Stimulated activated CD4-positive, alpha-beta T cell treated with anti-CD3 and anti-CD28 coated beads, Interleukin-4, amount 100 ng/mL, for 4 hours (primary cell): Measurements from ENCODE around the gene MEGF10.

Experiments
- DNase-seq, 2 experiments: peaks; one replicate each; pipeline ENCODE4 v3.0.0-alpha.2; 2020

MEGF10 gene

DNA sequence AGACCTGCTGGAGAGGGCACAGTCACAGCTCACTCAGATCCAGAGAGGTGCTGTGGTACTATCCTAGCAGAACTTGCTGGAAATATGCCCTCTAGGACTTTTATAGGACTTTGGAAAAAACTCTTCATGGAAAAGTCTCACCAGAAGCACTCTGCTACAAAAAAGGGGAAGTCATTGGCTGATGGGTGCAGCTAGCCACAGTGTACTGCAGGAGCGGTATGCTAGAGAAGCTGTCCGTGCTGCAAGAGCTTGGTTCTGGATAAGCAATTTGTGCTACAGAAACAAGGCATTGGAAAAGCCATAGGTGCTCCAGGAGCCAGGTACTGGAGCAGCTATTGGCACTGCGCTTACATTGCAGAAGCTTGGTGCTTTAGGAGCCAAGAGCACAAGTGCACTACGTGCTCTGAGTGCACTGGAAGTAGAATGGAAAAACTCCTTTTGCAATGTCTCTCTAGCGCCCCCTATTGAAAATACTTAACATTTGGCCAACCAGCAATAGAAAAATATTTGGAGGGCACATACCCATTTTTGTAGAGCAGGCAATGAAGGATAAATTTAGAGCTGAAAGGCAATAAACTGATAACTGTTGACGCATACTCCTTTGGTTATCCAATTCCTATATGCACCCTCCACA lies 83.4 kb downstream of the MEGF10 start:
- DNase-seq, result no peak

DNA sequence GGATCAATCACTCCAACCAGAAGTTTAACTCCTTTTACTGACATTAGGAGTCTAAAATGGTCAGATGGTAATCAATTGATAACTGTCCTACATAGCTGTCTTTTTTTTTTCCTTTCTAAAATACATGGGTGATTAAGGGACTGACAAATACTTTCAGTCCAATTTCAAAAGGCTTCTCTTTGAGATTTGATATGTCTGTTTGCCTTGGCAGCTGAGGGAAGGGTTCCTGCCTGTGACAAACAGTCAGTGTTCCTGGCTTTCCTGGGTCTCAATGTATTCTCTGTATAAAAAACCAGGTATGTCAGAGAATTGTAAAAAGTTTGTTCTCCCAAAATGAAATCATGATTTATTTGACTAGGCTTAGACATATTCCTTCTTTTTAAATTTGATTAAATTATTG lies 84.5 kb downstream of the MEGF10 start:
- no peak for DNase-seq

DNA sequence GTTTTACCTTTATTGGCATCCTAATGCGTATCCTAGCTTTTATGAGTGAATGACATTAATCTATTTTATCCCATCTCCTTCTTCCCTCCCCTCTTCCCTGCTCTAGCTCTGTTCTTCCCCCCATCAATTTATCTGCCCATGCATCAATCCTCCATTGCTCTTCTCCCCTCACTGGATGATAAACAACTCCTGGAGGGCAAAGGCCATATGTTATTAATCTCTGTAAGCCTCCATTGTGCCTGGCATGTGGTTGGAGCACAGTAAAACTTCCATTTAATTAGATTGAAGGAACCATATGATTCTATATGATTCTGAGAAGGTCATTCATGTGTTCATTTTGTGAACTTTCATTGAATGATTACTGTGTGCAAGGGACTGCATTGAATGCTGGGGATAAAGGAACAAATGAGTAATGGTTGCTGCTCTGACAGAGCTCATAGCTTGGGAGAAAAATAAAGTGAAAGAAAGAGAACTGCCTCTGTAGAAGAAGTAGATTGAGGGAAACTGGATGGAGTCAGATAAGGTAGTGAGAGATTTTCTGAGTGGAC lies 85.0 kb downstream of the MEGF10 start:
- DNase-seq, result no peak

DNA sequence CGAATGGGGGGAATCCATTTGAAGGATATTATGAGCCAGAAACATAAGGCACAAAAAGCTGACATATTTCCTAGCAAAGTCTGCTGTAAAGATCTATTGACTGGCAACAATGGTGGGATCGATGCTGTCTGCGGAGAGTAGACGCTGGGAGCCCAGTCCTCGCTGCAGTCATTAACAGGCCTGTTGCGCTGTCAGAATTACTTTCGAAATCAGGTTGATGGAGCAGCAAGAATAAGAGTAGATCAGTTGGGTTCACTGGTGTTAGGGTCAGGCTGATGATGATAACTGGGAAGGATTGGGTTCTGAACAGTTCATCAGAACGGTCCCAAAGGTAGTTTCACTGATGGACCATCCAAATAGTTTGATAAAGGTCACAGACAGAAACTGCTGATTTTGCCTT lies 87.1 kb downstream of the MEGF10 start:
- no peak for DNase-seq

DNA sequence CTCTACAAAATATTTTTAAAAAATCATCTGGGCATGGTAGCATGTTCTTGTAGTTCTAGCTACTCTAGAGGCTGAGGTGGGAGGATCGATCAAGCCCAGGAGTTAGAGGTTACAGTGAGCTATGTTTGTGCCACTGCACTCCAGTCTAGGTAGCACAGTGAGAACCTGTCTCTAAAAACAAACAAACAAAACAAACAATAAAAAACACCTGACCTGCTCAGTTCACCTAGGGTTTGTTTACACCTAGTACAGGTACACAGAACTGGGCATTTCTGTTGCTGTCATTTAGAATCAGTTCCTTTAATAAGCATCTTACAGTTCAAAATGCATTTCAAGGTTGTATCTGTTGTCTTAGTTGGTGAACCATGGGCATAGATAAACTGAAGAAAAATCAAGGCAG lies 95.3 kb downstream of the MEGF10 start:
- DNase-seq, result no peak

DNA sequence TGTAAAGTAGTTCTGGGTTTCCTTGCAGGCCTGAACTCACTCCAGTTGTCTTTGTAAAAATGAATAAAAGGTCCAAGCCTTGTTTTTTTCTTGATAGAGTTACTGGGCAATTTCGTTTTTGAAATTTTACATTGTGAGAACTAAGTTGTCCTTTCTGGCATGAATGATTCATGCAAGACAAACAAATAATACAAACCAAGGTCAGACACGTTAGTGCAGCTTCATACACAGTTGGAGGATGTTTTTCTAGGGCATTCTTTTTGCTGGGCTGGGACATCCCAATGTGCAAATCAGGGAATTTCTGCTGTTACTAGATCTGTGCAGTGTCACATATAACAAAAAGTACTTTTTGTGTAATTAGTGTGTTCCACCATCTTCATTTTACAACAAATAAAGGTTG lies 96.0 kb downstream of the MEGF10 start:
- DNase-seq, result no peak

DNA sequence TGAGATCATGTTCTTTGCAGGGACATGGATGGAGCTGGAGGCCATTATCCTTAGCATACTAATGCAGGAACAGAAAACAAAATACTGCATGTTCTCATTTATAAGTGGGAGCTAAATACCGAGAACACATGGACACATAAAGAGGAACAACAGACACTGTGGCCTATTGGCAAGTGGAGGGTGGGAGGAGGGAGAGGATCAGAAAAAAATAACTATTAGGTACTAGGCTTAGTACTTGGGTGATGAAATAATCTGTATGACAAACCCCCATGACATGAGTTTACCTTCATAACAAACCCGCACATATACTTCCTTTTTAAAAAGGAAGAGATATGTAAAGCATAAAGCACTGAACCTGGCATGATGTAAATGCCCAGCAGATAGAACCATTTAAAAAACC lies 99.0 kb downstream of the MEGF10 start:
- no peak for DNase-seq

DNA sequence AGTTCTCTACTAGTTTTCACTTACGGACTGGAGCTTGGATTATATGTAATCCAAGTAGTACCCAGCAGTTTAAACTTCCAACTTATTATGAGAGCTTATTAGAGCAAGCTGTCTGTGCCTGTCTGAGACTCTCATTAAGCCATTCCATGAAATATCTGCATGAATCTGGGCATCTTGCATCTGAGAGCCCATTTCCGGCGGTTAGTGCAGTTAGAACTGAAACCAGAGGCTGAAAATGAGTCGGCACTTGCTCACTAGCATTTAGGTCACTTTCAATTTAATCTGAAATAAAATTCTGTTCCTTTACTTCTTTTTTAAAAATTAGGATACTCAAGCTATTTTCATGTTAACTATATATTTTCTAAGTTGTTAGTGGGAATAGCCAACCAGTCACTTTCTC lies 102.2 kb downstream of the MEGF10 start:
- no peak for DNase-seq

DNA sequence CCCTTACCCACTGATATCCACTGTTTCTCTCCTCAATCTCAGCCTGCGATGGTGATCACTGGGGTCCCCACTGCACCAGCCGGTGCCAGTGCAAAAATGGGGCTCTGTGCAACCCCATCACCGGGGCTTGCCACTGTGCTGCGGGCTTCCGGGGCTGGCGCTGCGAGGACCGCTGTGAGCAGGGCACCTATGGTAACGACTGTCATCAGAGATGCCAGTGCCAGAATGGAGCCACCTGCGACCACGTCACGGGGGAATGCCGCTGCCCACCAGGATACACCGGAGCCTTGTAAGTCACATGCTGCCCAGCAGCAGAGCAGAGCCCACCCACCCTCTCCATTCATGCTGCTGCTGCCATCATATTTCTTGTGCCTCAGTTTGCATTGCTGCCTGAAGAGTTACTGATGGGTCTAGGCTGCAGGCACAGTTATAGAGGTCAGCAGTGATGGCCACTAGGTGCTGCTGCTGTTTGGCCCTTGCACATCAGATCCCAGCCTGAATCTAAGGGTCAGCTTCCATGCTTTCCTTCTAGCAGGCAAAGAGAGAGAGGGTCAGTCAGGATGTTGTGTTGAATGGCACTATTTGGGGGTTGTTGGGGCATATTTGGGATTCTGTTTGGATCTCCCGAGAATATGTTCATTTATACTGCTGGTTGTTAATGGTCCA lies 106.0 kb downstream of the MEGF10 start:
- no peak for DNase-seq

DNA sequence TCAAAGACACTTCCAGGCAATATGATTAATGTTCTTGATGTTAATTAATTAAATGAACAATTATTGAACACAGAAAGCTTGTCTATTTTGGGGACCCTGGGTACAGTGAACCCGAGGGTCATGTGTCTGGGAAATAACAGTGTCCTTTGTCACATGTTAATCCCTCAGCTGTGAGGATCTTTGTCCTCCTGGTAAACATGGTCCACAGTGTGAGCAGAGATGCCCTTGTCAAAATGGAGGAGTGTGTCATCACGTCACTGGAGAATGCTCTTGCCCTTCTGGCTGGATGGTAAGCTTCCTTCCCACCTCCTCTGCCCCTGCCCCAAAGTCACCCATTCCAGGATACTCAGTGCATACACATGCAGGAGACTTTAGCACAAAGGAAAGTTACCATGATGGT lies 107.9 kb downstream of the MEGF10 start:
- no peak for DNase-seq

DNA sequence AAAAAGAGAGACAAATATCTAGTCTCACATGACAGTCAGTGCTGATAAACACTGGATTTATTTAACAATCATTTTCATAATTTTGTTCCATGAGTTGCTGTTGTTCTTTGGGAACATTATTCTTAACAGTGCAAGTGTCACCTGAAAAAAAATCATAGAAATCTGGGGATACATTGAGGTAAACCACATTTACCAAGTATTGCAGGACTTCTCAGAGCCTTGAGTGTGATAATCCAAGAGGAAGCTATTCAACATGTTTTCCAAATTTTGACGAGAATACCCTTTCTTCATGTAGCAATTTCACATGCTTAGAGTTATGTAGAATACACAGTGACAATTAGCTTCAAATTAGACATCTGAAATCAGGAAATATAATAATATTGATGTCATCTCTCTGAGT lies 108.5 kb downstream of the MEGF10 start:
- DNase-seq, result no peak

DNA sequence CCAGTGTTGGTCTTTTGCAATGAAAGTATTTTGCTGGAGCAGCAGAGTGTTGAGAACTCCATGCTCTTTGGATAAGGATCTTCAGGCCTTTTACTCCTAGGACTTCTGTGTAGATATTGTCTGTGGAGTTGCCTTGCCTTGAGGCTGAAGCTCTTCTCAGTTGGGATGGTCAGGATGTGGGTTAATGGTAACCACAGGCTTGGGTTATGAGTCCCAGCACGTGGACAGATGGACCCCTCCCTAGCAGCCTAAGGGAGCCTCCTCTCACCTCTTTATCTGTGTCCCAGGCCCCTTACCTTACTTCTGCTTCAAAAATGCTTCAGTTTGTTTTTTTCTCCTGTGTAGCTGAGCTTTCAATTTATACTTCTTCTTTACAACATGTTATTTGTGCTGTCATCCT lies 109.9 kb downstream of the MEGF10 start:
- no peak for DNase-seq

DNA sequence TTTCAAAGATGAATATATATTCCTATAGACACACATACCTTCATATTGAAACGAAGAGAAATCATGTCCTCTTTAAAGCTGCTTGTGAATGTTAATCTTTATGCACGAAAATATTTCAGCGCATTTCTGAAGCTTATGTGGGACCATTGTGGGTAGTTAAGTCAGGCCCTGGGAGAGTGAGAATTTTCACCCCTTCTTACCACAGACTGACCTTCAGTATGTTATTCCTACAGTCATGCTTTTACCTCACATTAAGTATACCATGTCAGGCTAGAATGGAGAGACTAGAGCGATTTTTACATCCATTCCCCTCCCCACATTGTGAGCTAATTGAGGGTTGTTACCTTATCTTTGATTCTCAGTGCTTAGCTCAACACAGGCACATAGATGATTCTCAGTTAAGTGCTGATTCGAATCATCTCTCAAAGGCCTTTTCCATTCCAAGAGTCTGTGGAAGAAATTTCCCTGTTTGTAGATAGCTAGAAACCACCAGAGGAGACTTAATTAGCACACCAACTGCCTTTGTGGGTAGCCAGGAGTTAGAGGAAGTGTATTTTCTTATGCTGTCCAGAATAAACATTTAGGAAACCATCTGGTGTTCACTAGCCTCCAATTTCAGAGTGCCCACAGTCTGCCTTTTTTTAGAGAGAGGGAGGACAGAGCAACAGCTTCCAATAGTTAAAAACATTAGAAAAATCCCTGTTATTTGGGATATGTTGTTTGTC lies 110.5 kb downstream of the MEGF10 start:
- DNase-seq, result no peak

DNA sequence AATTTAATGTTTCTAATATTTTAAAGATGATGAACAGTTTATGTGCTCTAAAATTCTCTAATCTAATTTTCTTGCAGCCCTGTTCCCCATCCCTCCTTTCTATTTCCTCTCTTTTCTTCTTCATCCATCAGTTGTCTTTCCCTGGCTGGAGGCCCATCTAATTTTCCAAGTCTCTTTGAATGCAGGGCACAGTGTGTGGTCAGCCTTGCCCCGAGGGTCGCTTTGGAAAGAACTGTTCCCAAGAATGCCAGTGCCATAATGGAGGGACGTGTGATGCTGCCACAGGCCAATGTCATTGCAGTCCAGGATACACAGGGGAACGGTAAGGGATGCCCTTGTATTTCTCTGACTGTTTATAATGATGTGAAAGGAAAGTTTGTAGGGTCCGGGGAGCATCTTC lies 111.8 kb downstream of the MEGF10 start:
- no peak for DNase-seq

DNA sequence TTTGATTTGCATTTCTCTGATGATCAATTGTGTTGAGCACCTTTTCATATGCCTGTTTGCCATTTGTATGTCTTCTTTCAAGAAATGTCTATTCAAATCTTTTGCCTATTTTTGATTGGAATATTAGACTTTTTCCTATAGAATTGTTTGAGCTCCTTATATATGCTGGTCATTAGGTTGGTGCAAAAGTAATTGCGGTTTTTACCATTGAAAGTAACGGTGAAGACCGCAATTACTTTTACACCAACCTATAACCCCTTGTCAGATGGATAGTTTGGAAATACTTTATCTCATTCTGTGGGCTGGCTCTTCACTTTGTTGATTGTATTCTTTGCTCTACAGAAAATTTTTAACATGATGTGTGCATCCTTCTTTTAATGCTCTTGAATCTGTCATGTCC lies 113.6 kb downstream of the MEGF10 start:
- no peak for DNase-seq

DNA sequence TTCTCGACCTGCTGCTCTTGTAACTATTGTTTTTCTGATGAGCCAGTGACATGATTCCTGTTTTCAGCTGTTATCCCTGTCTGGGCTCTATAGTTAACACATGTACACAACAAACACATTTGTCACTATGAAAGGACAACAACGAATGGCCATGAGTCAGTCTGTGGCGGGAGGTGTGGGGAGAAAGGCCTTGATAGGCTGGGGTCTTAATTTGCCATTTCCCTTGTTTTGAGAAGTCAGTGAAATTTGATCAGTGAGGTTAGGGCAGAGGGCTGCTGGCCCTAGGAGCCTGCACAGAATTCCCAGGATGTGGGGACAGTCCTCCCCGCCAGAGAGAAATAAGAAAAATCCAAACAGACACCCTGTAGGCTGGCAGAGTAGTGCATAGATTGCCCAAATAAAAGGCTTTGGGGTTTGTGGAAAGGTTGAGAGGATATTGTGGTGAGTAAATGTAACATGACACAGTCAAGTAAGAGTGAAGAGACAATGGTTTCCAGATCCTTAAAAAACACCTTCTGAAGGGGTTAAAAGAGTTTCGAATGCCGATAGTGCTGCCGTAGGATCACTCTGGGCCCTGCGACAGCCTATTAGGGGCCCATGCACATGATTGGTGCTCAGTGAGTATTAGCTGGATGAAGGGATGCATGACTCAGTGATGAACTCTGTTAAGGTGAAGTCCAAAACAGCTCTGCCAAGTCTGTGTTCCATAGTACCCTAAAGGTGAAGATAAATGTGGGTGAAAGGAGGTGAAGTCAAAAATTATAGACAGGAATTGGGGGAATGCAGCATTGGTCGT lies 115.9 kb downstream of the MEGF10 start:
- DNase-seq, result no peak

DNA sequence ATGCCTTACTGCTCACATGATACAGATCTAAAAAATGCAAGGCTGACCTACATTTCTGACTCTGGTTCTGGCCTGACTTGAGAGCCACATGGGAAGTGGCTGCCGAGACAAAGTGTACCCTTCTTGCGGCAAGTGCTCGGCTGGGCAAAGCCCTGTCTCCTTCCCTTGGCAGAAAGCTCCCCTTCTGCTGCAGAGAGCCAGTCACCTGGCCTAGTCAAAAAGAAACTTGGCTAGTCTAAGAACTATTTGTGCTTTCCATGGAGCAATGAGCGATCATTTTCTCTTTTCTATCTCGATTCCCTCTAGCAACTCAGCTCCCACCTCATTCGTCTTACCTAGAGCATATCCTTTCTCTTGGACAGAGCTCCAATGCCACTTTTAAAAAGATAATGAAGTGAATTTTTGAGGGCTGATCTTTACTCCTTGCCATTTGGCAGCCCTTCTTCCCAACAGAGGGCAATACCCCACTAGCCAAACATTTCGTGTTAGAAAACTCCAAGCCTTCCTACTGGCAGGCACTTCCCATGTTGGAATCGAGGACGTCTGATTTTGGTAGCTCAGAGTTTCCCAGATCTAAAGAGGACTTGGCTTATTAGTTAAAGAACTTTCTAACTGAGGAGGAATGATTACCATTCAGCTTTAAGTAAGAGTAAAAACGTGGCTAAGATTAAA lies 118.8 kb downstream of the MEGF10 start:
- no peak for DNase-seq

DNA sequence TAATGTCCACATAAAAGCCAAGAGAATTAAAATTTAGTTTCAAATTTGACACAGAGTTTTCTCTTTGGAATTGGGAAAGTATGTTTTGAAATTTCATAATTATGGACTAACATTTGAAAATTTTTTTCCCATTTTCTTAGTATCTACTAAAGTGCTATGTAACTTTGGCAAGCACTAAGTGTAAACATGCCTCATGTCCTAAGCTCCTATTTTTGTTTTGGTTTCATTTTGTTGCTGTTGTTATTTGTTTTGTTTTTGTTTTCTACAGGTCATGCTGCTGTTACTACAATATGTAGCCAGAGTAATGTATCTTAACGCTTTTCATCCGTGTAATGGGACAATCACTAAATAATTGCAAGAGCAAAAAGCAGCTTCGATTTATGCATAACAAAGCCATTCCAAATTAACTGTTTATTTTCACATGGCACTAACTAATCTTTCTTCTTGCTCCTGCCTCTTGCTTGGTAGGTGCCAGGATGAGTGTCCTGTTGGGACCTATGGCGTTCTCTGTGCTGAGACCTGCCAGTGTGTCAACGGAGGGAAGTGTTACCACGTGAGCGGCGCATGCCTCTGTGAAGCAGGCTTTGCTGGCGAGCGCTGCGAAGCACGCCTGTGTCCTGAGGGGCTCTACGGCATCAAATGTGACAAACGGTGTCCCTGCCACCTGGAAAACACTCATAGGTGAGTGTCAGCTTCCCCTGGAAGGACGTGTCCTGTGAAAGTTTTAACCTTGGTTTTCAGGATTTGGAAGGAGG lies 119.5 kb downstream of the MEGF10 start:
- DNase-seq, result no peak

DNA sequence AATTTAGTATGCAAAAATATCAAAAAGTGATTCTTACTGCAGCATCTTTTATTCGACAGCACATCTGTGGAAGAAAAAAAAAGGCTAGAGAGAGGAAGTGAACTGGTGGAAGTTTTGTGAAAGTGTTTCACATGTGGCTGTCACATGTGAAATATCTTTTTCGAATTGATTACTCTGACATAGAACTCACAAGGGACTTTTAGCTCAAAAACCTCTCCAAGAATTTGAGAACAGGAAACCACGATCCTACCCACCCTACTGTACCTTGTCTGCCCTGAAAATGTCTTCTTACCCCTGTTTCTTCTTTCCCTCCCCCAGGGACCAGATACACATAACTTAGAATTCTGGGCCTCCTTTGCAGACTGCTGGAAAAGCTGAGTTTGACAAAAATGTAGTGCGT lies 120.4 kb downstream of the MEGF10 start:
- no peak for DNase-seq

DNA sequence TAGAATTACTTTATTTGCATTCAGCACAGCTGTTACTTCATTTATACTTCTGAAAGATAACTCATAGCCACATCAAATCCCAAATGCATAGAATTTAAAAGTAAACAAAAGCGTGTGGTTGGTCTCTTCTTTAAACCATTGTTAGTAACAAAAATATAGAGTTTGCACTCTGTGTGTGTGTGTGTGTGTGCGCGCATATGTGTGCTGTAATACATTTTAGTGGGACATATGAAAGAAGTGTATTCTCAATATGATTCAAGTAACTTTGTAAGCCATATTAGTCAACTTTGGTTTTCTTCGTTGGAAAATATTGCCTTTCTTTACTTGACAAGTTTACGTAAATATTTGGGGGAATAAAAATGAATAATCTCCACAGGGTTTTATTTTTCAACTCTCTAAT lies 120.8 kb downstream of the MEGF10 start:
- DNase-seq, result no peak

DNA sequence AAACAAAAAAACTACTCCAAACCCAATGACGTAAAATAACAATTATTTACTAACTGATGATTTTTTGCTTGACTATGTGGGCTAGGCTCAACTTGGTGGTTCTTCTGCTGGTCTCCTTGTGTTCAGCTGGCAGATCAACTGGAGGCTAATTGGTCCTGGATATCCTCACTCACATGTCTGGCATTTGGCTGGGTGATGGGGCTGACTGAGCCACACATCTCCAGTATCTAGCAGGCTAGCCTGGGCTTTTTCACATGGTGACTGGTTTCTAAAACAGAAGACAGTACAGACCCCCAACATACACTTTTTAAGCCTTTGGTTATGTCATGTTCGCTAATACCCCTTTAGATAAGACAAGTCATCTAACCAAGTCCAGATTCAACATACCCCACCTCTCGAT lies 122.1 kb downstream of the MEGF10 start:
- DNase-seq, result no peak

DNA sequence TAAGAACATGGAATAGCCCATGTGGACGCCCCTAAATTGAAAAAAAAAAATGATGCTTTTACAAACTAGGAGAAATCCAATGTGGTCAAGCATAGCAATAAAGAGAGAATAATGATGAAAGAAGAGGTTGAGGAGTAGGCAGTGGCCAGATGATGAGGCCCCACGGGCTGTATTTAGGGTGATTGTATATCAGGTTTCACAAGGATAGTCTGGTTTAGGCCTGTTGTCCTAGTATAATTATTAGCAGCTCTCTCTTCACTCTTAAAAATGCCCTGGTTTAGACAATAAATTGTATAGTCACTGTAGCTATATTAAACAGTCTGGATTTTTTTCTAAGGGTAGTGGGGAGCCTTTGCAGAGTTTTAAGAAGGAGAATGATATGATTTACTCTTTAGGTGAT lies 124.4 kb downstream of the MEGF10 start:
- DNase-seq, result no peak
